Stimulated activated CD4-positive, alpha-beta T cell treated with anti-CD3 and anti-CD28 coated beads, Interleukin-2, amount 100 ng/mL, for 48 hours (primary cell): ENCODE measurements around the gene DICER1.
"Not testable (repeated sequence)": the region's sequence is repeated elsewhere in the genome, so short reads cannot be mapped to it uniquely, and the experiment has no call there.

Source experiments
- DNase-seq, 2 donors: peaks; one replicate each; pipeline ENCODE4 v3.0.0-alpha.2; 2020

DICER1 gene

GRCh38 chr14:95183532-95184412 lies 26.4 kb upstream of the DICER1 start:
- DNase-seq: no peak

GRCh38 chr14:95183082-95183481 lies 25.8 kb upstream of the DICER1 start:
- DNase-seq: no peak

GRCh38 chr14:95182379-95182778 lies 25.1 kb upstream of the DICER1 start:
- DNase-seq: no peak

- DNase-seq: no peak
Observed at GRCh38 chr14:95180966-95181741, 23.8 kb upstream of the DICER1 start.

- DNase-seq: not testable (repeated sequence)
Observed at GRCh38 chr14:95175670-95176069, 18.3 kb upstream of the DICER1 start.

GRCh38 chr14:95174184-95174792 lies 17.0 kb upstream of the DICER1 start:
- no peak for DNase-seq

- DNase-seq: no peak
Observed at GRCh38 chr14:95173518-95173917, 16.2 kb upstream of the DICER1 start.

GRCh38 chr14:95167177-95167576 lies 9.8 kb upstream of the DICER1 start:
- no peak for DNase-seq

GRCh38 chr14:95165517-95165916 lies 8.2 kb upstream of the DICER1 start:
- DNase-seq: no peak

GRCh38 chr14:95164506-95164905 lies 7.2 kb upstream of the DICER1 start:
- no peak for DNase-seq

GRCh38 chr14:95163666-95164065 lies 6.3 kb upstream of the DICER1 start:
- DNase-seq: no peak

- DNase-seq: no peak
Observed at GRCh38 chr14:95163132-95163531, 5.8 kb upstream of the DICER1 start.

- DNase-seq: no peak
Observed at GRCh38 chr14:95162641-95163040, 5.3 kb upstream of the DICER1 start.

- no peak for DNase-seq
Observed at GRCh38 chr14:95157048-95157326, 342 bp downstream of the DICER1 start.

GRCh38 chr14:95156161-95157047 lies 925 bp downstream of the DICER1 start:
- peak; percentile 16 to 23 for DNase-seq

- DNase-seq: no peak
Observed at GRCh38 chr14:95155045-95155444, 2.3 kb downstream of the DICER1 start.

GRCh38 chr14:95153866-95154265 lies 3.5 kb downstream of the DICER1 start:
- no peak for DNase-seq

GRCh38 chr14:95151561-95151960 lies 5.8 kb downstream of the DICER1 start:
- no peak for DNase-seq

GRCh38 chr14:95150910-95151309 lies 6.4 kb downstream of the DICER1 start:
- DNase-seq: no peak

- no peak for DNase-seq
Observed at GRCh38 chr14:95149441-95149840, 7.9 kb downstream of the DICER1 start.

- no peak for DNase-seq
Observed at GRCh38 chr14:95147597-95147996, 9.7 kb downstream of the DICER1 start.

- no peak for DNase-seq
Observed at GRCh38 chr14:95146079-95146771, 11.1 kb downstream of the DICER1 start.
